IPS-NIHi7 (cell line): ENCODE data around the gene SLC16A6.
"Not testable (repeated sequence)": the region's sequence is repeated elsewhere in the genome, so short reads cannot be mapped to it uniquely, and the experiment has no call there.

Experiments
- DNase-seq: peaks from one replicate; pipeline ENCODE4 v3.0.0; 2012; ENCODE audit warnings: mixed read lengths; ENCODE audit errors: extremely low spot score

SLC16A6 gene

DNA sequence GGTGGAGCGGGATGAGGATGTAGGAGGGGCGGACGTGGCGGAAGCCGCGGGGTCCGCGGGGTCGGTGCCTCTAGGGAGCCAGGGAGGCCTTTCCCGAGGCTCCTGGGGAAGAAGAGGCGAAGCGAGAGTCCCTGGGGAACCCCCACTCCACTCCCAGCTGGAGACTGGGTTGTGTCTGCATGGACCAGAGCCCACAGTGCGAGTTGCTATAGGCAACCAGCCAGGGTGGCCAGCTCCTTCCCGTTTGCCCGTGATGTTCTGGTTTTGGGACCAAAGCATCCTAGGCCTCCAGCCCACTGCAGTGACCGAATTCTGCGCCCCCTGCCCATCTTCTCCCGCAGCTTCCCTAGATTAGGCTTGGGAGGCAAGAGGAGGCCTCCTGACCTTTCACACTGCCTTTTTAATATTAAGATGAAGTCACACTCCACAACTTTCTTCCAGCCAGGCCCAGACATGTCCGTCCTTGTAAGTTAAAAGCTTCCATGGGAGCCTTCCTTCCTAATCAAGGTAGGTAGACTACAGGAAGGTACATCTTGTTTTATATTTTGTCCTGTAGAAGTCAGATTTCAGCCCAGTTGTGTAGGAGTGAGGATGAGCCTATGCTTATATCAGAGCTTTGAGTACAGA lies 42.6 kb downstream of the SLC16A6 start:
- DNase-seq: no peak

DNA sequence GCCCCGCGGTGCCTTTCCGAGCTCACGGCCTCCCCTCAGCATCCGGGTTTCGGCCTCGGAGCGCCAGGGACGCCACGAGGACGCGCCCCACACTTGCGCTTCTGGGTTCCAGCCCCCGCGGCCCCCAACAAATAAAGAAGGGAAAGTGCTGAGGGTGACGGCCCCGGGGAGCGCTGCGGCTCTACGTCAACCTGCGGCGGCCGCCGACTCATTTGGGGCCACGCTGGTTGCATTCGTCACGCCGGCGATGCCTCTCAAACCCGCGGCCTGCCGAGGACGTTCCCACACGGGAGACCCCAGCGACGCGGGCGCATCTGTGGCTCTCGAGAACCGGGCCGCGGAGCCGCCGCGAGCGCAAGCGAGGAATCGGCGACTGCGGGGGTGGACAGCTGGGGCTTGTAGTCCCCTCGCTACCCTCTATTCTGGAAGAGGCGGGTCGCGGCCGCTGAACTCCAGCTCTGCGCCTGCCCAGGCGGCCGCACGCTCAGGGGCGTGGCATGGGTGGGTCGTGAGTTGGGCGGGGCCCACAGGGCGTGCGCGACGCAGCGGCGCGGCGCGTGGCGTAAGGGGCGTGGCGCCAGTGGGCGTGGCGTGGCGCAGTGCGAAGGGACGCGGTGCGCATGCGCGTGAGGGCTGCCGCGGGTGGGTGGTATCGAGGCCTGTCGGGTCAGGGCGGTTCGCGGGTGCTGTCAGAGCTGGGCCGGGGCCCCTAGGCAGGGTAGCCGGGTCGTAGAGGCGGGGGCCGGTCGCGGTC lies 43.3 kb downstream of the SLC16A6 start, which contains the start of gene AMZ2:
Gene AMZ2 (plus strand): TSS at position 599 of the 754 bp plus-strand sequence. CDS start 2,145 bp downstream, outside the sequence.
- DNase-seq: peak; percentile 97

DNA sequence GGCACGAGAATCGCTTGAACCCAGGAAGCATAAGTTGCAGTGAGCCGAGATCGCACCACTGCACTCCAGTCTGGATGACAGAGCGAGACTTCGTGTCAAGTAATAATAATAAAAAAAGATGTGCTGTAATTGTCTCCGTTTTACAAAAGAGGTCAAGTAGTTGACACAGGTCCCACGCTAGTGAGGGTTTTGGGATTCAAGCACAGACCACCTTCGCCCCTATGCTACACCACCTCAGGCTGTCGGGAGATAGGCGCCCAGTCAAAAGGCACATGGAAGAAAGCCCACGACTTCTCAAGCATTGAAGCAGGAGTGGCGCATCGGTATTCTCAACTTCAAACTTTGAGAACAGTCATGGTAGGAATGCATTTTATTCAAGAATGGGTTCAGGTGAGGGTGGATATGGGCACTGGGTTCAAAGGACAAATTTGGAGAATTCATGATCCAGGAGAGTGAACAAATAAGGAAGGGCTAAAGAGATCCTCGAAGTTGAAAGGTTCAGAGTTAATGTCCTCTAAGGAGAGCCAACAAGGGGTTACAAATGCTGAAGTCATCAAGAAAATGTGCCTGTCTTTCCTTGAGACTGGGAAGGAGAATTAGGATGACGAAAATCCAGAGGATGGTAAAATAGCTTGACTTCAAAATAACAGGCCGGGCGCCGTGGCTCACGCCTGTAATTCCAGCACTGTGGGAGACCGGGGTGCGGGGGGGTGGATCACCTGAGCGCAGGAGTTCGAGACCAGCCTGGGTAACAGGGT lies 44.5 kb downstream of the SLC16A6 start:
- DNase-seq: no peak

DNA sequence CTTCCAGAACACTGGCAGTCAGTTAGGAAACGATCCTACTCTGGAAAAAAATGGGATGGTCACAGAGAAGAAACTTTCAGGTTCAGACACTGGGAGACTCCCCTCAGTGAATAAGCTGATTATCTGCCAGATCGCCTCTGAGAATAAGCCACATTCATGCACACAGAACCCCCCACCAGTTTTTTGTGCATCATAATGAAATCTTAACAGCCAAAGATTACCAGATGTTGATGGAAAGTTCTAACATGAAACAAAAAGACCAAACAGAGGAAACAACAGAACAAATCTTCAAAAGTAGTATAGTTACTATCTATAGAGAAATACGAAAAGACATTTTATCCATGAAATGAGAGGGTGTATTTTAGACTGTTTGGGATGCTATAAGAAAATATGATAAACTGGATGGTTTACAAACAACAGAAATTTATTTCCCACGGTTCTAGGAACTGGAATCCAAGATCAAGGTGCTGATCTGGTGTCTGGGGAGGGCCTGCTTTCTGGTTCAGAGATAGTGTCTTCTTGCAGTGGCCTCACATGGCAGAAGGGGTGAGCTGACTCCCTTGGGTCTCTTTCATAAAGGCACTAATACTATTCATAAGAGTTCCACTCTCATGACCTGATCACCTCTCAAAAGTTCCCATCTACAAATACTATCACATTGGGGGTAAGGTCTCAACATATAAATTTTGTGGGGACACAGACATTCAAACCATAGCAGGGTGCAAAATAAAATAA lies 51.1 kb downstream of the SLC16A6 start:
- DNase-seq: no peak

DNA sequence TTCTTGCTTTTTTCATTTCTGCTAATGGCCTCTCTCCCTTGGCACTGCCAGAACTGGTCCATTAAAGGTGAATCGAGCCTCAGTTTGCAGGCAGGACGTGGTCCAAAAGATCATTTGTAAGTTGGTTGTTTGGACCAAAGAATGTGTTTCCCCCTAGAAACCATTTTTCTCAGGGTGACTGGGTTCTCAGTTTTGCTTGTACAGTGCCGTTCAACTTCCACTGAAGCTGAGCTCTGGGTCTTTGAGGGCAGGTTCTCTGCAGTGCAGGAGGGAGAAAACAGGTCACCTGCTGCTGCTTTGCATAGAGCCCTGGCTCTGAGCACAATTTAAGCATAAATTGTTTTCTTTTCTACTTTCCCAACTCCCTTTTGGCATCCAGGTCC lies 52.1 kb downstream of the SLC16A6 start:
- DNase-seq: no peak

DNA sequence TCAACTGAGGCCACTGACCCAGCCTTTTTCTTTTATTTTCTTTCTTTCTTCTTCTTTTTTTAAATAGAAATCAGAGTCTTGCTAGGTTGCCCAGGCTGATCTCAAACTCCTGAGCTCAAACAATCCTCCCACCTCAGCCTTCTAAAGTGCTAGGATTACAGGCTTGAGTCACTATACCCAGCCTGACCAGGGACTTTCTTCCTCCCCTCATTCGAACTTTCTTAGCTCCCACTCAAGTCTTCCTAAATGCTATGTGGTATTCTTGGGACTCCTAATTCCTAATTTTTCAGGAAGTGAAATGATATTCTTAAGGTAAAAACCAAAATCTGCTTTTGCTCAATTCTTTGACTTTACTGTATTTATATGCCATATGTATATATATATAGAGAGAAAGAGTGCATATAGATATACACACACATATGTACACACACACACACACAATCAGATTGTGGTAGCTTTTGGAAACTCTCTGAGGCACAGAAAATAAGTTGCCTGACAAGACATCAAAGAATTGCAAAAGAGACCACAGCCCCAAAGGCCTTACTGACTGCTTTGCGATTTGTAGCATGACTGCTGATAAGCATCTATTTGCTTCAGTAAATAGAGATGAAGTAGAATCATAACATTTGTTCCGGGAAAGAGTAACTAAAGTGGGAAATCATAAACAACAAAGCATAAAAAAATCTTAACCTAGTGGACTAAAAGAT lies 52.6 kb downstream of the SLC16A6 start:
- no peak for DNase-seq

DNA sequence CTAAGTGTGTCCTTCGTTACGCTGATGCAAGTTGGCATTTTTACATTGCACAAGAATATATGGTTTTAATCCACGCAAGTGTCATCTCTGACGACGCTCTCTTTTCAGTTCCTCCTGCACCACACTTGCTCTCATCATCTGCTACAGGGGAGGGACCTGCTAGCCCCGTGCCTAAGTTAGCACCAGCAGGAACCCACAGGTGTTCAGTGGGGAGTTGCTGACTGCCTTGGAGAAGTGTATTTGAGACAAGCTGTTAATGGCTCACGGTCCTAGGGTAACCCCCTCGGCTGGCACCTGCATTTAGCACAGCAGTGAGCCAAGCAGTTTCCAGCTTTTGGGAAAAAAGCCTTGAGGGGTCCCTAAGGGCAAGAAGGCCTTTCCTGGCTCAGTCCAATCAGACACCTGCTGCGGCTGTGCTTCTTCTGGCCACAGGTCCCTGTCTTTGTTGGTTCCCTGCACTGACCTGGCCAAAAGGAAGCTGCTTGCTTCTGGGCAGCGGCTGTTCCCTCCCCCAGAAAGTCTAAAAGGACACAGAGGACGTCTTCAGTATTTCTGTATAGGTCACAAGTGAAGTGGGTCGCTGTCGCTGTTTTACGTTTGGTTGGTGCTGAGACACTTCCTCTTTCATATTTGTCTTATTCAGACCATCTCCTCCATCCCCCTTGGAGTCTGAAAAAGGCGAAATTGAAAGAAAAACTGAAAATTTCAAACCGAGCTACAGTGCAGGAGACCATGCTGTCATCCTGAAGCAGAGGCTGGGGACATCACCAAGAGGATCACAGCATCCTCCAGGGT lies 53.4 kb downstream of the SLC16A6 start:
- not testable (repeated sequence) for DNase-seq

DNA sequence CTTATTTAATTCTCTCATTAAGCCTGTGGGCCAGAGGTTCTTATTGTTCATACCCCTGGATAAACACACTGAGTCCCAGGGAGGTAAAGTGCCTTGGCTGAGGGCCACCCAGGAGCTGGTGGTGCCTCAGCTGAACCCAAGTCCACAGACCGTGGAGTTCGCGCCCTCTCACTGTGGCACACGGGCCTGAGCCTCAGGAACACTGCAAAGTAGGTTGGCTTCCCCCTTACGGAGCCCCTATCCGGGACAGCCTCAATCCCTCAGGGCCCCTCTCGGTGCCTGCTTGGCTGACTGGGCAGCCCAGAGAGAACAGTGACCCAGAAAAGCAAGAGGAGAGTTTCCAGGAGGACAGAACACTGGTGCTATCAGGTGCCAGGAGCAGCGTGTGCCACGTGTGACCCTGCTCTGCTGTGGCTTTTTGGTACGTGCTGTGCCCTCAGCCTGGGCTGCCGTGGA lies 55.6 kb downstream of the SLC16A6 start:
- not testable (repeated sequence) for DNase-seq

DNA sequence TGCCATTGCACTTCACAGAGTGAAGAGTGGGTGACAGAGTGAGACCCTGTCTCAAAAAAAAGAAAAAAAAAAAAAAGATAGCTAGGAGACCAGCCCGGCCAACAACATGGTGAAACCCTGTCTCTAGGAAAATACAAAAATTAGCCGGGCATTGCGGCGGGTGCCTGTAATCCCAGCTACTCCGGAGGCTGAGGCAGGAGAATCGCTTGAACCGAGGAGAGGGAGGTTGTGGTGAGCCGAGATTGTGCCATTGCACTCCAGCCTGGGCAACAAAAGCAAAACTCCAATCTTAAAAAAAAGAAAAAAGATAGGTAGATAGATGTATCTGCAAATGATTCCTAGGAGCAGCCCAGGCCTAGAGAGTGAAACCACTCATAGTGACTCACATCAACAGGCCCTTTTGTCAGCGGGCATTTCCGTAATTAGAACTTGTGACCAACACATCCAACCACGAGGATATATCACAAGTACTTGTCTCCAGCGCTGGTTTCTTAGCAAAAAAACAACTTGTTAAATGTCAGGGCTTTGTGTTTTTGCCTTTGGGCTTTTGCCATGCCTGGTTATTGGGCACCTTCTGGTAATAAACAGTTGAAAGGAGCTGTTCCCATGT lies 56.1 kb downstream of the SLC16A6 start:
- DNase-seq: not testable (repeated sequence)

DNA sequence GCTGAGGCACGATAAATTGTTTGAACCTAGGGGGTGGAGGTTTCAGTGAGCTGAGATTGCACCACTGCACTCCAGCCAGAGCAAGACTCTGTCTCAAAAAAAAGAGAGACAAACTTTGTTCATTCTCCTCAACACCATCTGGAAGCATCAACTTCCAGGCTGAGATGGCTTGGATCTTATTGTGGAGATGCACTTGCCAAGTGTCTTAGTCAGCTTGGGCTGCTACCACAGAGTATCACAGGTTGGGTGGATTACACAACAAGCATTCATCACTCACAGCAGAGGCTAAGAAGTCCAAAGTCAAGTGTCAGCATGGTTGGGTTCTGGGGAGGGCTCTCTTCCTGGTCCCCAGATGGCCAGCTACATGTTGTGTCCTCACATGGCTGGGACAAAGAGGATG lies 58.2 kb downstream of the SLC16A6 start:
- DNase-seq: not testable (repeated sequence)

DNA sequence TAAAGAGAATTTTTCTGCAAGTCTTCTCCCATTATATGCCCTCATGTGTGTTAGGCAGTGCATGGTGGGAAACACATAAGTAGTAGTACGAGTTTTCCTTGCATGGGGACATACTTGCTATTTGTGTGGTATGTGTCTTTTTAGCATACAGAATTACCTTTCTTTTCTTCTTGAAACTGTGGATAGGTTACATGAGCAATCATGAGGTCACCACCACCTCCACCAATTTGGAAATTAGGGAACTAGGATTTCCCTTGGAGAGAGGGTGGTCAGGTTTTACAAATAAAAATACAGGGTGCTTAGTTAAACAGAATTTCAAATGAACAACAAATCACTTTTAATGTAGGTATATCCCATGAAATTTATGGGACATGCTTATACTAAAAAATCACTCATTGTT lies 59.4 kb downstream of the SLC16A6 start:
- DNase-seq: no peak

DNA sequence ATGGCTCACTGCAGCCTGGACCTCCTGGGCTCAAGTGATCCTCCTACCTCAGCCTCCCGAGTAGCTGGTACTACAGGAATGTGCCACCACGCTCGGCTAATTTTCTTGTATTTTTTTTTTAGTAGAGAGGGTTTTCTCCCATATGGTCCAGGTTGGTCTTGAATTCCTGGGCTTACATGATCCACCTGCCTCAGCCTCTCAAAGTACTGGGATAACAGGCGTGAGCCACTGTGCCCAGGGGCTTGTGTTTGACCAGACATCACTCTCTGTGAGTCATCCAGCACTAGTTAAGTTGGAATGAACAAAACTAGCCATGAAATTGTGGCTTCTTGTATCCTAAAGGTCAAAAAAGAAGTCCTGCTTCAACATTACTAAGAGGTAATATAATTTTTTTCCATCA lies 59.8 kb downstream of the SLC16A6 start:
- DNase-seq: not testable (repeated sequence)

DNA sequence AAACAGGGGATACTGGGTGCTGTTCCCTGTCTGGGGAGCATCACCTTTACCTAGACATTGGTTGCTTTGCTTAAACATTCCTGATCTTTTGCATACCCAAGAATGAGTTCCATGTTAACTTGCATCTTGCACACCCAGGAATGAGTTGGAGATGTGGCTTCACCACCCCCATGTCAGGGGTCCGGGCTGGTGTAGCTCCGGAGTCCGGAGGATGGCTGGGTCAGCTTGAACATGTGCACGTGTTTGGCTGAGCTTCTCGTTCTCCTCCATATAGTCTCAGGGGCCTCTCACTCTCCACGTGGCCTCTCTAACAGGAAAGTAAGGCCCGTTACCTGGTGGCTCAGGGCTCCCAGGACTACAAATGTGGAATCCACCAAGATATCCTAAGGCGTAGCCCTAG lies 61.3 kb downstream of the SLC16A6 start:
- DNase-seq: no peak

DNA sequence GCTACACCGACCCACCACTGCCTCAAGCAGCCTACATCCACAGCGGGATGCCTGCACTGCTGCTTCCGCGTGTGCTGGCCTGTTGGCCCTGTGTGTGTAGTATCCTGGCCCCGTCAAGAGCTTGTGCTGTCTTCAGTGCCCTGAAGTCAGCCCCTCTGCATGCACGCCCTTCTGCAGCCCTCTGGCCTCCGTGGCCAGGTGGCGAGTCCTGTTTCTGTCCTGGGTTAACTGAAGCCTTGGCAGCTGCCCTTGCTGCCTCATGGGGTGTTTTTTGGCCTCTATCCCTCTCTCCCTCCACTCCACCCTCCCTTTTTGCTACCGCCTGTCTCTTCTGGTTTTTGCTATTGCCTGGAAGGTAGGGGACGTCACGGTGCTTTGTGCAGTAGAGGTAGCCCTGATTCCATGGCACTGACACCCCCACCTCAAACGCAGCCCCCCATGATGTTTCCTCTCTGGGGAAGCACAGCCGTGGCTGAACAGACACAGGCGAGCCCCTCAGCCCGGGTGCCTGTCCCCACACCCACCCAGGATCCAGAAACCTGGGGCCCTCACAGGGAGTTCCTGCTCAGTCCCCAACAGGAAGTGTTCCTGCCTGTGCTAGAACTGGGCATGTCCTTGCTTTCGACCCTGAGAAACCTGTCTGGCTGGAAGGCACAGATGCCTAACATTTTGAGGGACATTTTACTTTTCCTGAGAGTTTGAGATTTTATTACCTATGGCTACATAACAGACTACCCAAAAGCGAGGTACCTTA lies 61.9 kb downstream of the SLC16A6 start:
- DNase-seq: no peak

DNA sequence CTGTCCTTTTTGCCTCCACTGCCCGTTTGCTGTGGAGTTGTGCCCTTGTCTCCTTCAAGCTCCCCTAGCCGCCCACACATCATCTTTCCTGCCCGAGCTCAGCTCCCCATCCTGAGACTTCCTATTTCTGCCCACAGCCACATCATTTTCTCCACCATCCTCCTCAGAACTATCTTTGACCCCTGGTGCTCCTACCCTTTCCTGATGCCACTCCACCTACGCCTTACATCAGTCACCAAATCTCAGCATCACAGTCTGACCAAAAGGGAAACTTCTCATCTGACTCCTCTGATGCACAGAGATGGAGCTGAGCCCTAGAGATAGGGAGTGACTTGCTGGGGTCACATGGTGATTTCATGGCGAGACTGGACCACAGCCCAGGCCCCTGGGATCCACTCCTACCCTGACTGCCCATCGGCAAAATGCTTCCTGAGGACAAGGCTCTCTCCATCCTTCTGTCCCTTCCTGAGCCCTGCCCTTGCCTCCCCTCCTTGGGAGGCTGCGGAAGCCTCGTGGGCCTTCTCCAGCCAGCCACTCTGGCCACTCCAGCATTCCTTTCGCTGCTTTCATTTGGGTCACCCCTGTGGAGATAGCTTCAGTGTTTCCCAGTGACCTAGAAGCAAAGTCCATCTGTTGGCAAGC lies 62.8 kb downstream of the SLC16A6 start:
- not testable (repeated sequence) for DNase-seq

DNA sequence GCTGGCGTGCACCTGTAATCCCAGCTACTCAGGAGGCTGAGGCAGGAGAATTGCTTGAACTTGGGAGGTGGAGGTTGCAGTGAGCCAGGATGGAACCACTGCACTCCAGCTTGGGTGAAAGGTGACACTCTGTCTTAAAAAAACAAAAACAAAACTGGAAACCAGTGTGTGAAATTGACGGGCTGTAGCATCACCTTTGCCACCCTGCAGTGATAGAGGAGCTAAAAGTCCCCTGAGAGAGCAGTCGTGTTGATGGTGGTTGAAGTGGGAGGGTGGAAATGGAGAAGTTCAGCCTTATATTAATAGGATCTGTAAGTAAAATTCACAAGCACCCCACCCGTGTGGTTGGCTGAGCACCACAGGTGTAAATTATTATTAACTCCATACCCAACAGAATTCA lies 65.9 kb downstream of the SLC16A6 start:
- DNase-seq: not testable (repeated sequence)

DNA sequence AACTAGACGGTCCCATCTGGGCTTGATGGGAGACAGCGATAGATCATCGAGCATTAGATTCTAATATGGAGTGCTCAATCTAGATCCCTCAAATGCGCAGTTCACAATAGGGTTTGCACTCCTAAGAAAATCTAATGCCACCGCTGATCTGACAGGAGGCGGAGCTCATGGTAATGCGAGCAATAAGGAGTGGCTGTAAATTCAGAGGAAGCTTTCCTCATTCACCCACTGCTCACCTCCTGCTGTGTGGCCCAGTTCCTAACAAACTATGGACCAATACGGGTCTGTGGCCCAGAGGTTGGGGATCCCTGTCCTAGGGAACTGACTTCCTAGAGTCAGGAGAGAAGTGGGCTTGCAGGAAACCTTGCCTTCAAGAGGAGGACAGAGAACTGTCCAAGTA lies 68.3 kb downstream of the SLC16A6 start:
- no peak for DNase-seq

DNA sequence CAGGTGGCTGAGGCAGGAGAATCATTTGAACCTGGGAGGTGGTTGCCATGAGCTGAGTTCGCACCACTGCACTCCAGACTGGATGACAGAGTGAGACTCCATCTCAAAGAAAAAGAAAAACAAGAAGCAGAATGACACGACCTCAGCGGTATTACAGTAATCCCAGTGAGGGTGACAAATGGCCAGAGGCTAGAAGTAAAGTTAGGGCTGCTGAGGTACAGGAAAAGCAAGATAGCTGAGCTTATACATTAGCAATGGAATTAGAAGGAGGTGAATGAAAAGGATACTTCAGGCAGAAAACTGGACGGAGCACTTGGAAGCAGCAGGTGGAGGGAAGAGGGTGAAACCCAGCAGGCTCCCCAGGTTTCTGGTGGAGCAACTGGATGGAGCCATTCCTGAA lies 69.1 kb downstream of the SLC16A6 start:
- no peak for DNase-seq

DNA sequence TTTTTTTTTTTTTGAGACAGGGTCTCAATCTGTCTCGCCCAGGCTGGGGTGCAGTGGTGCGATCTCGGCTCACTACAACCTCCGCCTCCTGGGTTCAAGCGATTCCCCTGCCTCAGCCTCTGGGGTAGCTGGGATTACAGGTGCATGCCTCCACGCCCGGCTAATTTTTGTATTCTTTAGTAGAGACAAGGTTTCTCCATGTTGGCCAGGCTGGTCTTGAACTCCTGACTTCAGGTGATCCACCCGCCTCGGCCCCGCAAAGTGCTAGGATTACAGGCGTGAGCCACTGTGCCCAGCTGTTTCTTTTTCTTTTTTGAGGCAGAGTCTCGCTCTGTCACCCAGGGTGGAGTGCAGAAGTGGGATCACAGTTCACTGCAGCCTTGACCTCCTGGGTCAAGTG lies 70.1 kb downstream of the SLC16A6 start:
- DNase-seq: not testable (repeated sequence)
